ENCODE results near the gene PDE6C.
"Not testable (repeated sequence)": the region's sequence is repeated elsewhere in the genome, so short reads cannot be mapped to it uniquely, and the experiment has no call there.

PDE6C gene

DNA sequence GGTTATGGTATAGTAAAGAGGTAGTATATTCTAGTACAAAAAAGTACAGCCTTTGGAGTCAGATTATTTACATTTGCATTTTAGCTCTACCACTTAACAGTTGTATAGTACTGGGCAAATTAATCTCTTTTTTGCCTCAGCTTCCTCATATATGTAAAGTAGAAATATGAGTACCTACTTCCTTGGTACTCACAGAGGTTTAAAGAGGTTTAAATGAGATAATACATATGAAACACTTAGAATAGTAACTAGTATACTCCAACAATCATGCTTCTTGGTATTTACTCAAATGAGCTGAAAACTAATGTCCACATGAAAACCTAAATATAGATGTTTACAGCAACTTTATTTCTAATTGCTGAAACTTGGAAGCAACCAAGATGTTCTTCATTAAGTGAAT lies 75.4 kb downstream of the PDE6C start:
- TF ChIP-seq, protein P1, sequence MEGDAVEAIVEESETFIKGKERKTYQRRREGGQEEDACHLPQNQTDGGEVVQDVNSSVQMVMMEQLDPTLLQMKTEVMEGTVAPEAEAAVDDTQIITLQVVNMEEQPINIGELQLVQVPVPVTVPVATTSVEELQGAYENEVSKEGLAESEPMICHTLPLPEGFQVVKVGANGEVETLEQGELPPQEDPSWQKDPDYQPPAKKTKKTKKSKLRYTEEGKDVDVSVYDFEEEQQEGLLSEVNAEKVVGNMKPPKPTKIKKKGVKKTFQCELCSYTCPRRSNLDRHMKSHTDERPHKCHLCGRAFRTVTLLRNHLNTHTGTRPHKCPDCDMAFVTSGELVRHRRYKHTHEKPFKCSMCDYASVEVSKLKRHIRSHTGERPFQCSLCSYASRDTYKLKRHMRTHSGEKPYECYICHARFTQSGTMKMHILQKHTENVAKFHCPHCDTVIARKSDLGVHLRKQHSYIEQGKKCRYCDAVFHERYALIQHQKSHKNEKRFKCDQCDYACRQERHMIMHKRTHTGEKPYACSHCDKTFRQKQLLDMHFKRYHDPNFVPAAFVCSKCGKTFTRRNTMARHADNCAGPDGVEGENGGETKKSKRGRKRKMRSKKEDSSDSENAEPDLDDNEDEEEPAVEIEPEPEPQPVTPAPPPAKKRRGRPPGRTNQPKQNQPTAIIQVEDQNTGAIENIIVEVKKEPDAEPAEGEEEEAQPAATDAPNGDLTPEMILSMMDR (IDR thresholded peaks at IDR 0.05; ENCODE audit: insufficient read depth, low read depth, low read length, missing control alignments): no peak
- DNase-seq (ENCODE audit: low read depth): no peak
- H3K4me3 ChIP-seq (ENCODE audit: low read depth, low read length): no peak overlapping the region

DNA sequence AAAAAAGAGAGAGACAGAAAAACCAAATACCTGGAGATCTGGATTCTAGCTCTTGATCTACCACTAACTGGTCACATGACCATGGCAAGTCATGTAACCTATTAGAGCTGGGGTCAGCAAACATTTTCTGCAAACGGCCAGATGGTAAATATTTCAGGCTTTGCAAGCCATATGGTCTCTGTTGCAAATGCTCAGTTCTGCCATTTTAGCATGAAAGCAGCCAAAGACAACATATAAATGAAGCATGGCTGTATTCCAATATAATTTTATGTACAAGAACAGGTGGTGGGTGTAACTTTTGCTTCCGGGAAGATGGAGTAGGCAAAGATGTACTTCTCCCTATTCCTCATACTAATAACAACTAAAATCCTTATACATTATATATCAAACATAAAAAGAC lies 83.4 kb downstream of the PDE6C start:
- TF ChIP-seq, protein P1 (IDR thresholded peaks at IDR 0.05; ENCODE audit: insufficient read depth, low read depth, low read length, missing control alignments): no peak
- no peak overlapping the region for H3K4me3 ChIP-seq (ENCODE audit: low read depth, low read length)
- no peak for DNase-seq (ENCODE audit: low read depth)

DNA sequence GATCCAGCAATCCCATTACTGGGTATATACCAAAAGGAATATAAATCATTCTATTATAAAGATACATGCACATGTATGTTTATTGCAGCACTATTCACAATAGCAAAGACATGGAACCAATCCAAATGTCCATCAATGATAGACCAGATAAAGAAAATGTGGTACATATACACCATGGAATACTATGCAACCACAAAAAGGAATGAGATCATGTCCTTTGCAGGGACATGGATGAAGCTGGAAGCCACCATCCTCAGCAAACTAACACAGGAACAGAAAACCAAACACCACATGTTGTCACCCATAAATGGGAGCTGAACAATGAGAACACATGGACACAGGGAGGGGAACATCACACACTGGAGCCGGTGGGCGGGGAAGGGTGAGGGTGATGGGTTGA lies 84.2 kb downstream of the PDE6C start:
- not testable (repeated sequence) for DNase-seq (ENCODE audit: low read depth); H3K4me3 ChIP-seq (ENCODE audit: low read depth, low read length)

DNA sequence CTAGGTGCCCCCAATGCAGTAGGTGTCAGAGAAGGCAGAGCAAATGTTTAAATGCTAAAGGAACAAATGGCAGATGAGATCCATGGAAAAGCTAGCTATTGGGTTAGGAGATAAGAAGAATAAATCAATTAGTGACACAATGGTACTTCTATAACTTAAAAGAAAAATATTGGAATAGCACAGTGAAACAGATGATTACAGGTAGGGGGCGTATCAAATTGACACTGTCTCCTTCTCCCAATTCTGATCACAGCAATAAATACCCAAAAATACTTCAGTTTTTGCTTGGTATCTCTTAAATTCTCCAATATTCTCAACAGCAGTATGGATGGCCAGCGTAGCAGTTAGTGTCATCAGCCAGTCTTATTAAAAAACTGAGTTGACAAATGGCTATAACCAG lies 84.9 kb downstream of the PDE6C start:
- DNase-seq (ENCODE audit: low read depth): no peak
- no peak overlapping the region for H3K4me3 ChIP-seq (ENCODE audit: low read depth, low read length)
- TF ChIP-seq, protein P1 (IDR thresholded peaks at IDR 0.05; ENCODE audit: insufficient read depth, low read depth, low read length, missing control alignments): peak; percentile 7

DNA sequence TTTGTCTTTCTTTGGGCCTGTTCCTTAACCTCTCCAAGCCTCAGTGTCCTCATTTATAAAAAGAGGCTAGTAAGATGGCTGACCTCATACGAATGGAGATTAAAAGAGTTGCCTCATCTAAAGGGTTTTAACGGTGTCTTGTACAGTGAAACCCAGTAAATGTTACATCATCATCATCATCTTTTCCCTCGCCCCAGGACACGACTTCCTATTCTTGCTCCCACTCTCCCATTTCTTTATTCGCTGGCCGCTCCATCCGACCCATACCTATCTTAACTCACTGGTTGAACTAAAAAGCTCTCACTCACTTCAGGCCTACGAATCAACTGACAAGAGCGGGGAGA lies 89.5 kb downstream of the PDE6C start:
- H3K4me3 ChIP-seq (ENCODE audit: low read depth, low read length): peak overlapping the region; percentile 88
- TF ChIP-seq, protein P1 (IDR thresholded peaks at IDR 0.05; ENCODE audit: insufficient read depth, low read depth, low read length, missing control alignments): no peak
- peak; percentile 27 for DNase-seq (ENCODE audit: low read depth)

DNA sequence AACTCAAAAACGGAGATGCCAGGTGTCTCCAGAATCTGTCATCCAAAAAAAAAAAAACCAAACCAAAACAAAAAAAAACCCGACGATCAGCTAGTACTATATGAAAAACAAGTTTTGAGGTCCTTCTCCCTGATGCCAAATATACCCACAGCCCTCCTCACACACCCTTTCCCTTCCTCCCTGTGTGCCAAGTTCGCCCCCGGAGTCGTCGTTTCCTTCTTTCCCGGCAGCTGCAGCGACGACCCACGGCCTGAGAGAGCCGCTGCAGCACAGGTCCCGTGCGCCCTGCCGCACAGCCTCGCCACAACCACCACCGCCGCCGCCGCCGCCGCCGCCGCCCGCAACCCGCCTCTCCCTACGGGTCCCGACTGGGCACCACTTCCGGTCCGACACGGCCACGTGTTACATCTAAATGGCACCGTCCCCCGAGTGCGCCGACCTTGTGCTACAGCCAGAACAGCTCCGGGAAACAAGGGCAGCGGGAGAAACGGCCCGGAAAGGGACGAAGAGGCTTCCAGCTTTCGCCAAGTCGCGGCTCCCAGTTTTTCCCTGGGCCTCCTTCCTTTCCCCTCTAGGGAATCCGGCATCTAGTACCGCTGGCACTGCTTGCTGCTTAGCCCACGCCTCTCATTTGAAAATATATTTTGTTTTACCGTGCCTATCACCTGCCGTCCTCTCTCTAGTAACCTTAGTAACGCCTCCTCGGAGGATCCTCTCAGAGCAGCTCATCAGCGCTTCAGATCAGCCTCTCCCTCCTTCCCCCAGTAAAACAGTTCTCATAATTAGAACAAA lies 90.1 kb downstream of the PDE6C start, which contains the start of gene FRA10AC1:
Gene FRA10AC1 (minus strand): TSS at position 383 of the 792 bp plus-strand sequence. CDS start 2,486 bp downstream, outside the sequence.
- TF ChIP-seq, protein P1 (IDR thresholded peaks at IDR 0.05; ENCODE audit: insufficient read depth, low read depth, low read length, missing control alignments): peak; percentile 47
- peak within 1 kb of the TSS; percentile 88 for H3K4me3 ChIP-seq (ENCODE audit: low read depth, low read length)
- DNase-seq (ENCODE audit: low read depth): peak; percentile 97

DNA sequence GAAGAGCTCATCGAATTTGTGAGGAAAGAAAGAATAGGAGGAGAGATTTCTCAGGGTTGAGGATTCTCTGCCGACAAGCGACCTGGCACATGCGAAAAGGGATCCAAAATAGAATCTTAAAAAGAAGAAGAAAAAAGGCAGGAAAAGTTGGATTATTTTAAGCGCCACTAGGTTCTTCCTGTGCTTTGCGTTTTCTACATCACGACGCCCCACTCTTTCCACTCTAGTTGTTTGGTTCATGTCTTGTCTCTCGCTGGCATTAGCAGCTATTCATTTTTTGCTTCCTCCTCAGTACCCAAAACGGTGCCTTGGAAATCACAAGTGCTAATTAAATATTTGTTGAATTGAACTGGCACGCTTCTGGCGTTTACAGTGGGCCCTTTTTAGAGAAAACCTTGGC lies 90.7 kb downstream of the PDE6C start:
- TF ChIP-seq, protein P1 (IDR thresholded peaks at IDR 0.05; ENCODE audit: insufficient read depth, low read depth, low read length, missing control alignments): no peak
- H3K4me3 ChIP-seq (ENCODE audit: low read depth, low read length): peak overlapping the region; percentile 88
- DNase-seq (ENCODE audit: low read depth): peak; percentile 11
